ENCODE measurements around the gene LTF.
"Not testable (repeated sequence)": the region's sequence is repeated elsewhere in the genome, so short reads cannot be mapped to it uniquely, and the experiment has no call there.

DNA sequence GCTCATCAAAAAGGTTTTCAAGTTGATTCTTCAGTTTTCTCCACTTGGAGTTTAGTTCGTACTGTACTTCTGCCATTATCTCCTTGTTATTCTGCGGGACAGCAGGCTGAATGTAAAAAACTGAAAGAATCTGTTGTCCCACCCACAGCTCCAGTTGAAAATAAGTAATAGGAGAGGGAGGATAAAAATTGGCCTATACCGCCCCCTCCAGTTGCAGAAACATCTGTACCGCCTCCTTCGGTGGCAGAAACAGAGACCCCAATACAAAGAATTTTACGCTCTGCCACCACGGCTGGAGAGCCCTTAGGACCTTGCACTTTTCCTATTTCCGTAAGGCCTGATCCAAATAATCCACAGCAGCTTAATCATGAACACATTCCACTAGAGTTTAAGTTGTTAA is 37.3 kb downstream of the LTF start:
- not testable (repeated sequence) for TF ChIP-seq EZH2phosphoT487 (IDR thresholded peaks at IDR 0.05; ENCODE audit: borderline replicate concordance, low read depth, low read length)
- TF ChIP-seq, protein P1, sequence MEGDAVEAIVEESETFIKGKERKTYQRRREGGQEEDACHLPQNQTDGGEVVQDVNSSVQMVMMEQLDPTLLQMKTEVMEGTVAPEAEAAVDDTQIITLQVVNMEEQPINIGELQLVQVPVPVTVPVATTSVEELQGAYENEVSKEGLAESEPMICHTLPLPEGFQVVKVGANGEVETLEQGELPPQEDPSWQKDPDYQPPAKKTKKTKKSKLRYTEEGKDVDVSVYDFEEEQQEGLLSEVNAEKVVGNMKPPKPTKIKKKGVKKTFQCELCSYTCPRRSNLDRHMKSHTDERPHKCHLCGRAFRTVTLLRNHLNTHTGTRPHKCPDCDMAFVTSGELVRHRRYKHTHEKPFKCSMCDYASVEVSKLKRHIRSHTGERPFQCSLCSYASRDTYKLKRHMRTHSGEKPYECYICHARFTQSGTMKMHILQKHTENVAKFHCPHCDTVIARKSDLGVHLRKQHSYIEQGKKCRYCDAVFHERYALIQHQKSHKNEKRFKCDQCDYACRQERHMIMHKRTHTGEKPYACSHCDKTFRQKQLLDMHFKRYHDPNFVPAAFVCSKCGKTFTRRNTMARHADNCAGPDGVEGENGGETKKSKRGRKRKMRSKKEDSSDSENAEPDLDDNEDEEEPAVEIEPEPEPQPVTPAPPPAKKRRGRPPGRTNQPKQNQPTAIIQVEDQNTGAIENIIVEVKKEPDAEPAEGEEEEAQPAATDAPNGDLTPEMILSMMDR (conservative IDR thresholded peaks at IDR 0.05; ENCODE audit: low read length), result peak; percentile 45; the same call in 1 of the 2 replicates
